Tibial nerve (tissue), 4 donors: Measurements from ENCODE around the gene IYD. TPM values are rescaled to one million over a fixed set of nuclear protein-coding genes. Genes with fewer than 3 reads are reported as not detected.
"Not testable (repeated sequence)": the region's sequence is repeated elsewhere in the genome, so short reads cannot be mapped to it uniquely, and the experiment has no call there.

Experiments used
- DNase-seq, 2 donors: peaks; one replicate each; pipeline ENCODE4 v3.0.0-alpha.2; 2019; ENCODE audit warnings: low spot score in 2 of 2
- H3K27ac ChIP-seq, 4 donors: fragments of 200-600 bp; sonication (generic) in 3 of 4; one replicate each; pipeline ENCODE4 v1.5.1; 2017 to 2019; ENCODE audit warnings: mild to moderate bottlenecking in 1 of 4
- H3K27me3 ChIP-seq, 2 donors: fragments of 200-600 bp; sonication (generic) in 1 of 2; one replicate each; pipeline versions ENCODE4 v1.5.1 to v1.6.0; 2017 to 2019
- H3K36me3 ChIP-seq, 3 donors: fragments of 200-600 bp; sonication (generic); one replicate each; pipeline ENCODE4 v1.5.1; 2018 to 2019
- H3K4me1 ChIP-seq, 4 donors: fragments of 200-600 bp; sonication (generic) in 3 of 4; one replicate each; pipeline ENCODE4 v1.5.1; 2017 to 2019
- H3K4me3 ChIP-seq, 4 donors: fragments of 200-600 bp; sonication (generic) in 3 of 4; one replicate each; pipeline ENCODE4 v1.5.1; 2017 to 2019; ENCODE audit warnings: mild to moderate bottlenecking in 1 of 4, moderate library complexity in 1 of 4
- H3K9me3 ChIP-seq, 4 donors: fragments of 200-600 bp; sonication (generic) in 3 of 4; one replicate each; pipeline ENCODE4 v1.5.1; 2017 to 2019
- EP300 ChIP-seq, 2 donors: sonication (generic); formaldehyde crosslinking; IDR thresholded peaks; one replicate each; pipeline ENCODE4 v1.6.1; 2017; ENCODE audit warnings: antibody characterized with exemption in 2 of 2, mild to moderate bottlenecking in 1 of 2
- POLR2A ChIP-seq, 2 donors: fragments of 450-650 bp; IDR thresholded peaks; one replicate each; pipeline ENCODE4 v1.6.1; 2017; ENCODE audit warnings: antibody characterized with exemption in 2 of 2, mild to moderate bottlenecking in 2 of 2, moderate library complexity in 2 of 2
- WGBS, 2 donors: methylation state at CpG; one replicate each; pipeline ENCODE4 v1.1.5; 2018; 5-methylcytosine and 5-hydroxymethylcytosine counted together
- total RNA-seq, 4 donors: library from RNA; depleted of rRNA; stranded (reverse); fragments of >200 nt; gene quantifications; one replicate each; pipeline ENCODE4 v1.1.0, GENCODE V29; 2016
- TF ChIP-seq, protein P1 (sequence below), 5 experiments: fragments of 200-600 bp in 3 of 5; fragments of 450-650 bp in 2 of 5; sonication (generic) in 3 of 5; IDR thresholded peaks; one replicate each; pipeline ENCODE4 v1.5.1; 2016 to 2019; ENCODE audit warnings: antibody characterized with exemption in 5 of 5, mild to moderate bottlenecking in 3 of 5, moderate library complexity in 2 of 5

Gene IYD
- total RNA-seq, 4 donors from 2014 or later, result under 0.01 TPM; not detected in 3

DNA sequence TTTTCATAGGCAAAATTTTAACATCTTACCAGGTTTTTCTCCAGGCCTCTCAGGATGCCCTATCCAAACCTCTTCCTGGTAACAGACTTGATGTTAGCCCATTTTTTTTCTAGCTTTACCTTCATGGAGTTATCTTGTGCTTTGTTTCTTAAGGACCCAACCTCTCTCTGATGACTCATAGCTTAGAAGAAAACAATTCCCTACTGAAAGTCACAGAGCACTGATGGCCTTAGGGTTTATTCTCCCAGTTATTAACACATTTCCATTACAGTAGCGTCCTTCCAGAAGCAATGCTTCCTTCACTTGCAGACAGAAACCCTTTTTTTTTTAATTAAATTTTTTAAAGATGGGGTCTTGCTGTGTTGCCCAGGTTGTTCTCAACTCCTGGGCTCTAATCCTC, 79.4 kb downstream of the IYD start:
- 83 to 100% methylated on average over 1 of the region's 1 CpG for WGBS, 2 donors
- DNase-seq, result no peak
- TF ChIP-seq, protein P1, sequence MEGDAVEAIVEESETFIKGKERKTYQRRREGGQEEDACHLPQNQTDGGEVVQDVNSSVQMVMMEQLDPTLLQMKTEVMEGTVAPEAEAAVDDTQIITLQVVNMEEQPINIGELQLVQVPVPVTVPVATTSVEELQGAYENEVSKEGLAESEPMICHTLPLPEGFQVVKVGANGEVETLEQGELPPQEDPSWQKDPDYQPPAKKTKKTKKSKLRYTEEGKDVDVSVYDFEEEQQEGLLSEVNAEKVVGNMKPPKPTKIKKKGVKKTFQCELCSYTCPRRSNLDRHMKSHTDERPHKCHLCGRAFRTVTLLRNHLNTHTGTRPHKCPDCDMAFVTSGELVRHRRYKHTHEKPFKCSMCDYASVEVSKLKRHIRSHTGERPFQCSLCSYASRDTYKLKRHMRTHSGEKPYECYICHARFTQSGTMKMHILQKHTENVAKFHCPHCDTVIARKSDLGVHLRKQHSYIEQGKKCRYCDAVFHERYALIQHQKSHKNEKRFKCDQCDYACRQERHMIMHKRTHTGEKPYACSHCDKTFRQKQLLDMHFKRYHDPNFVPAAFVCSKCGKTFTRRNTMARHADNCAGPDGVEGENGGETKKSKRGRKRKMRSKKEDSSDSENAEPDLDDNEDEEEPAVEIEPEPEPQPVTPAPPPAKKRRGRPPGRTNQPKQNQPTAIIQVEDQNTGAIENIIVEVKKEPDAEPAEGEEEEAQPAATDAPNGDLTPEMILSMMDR (IDR thresholded peaks at IDR 0.05), result no peak
- no peak for TF ChIP-seq POLR2A (IDR thresholded peaks at IDR 0.05)
- no peak for TF ChIP-seq EP300 (IDR thresholded peaks at IDR 0.05)
- H3K4me1 ChIP-seq, result peaks cover 0 to 7% (median 0%) of the 10 kb centered on the region in 4 donors
- H3K4me3 ChIP-seq, result no peak overlapping the region
- H3K27ac ChIP-seq, result no peak overlapping the region
- H3K36me3 ChIP-seq, result no peaks in the 10 kb centered on the region
- H3K27me3 ChIP-seq, result no peaks in the 10 kb centered on the region
- H3K9me3 ChIP-seq, result no peaks in the 10 kb centered on the region

DNA sequence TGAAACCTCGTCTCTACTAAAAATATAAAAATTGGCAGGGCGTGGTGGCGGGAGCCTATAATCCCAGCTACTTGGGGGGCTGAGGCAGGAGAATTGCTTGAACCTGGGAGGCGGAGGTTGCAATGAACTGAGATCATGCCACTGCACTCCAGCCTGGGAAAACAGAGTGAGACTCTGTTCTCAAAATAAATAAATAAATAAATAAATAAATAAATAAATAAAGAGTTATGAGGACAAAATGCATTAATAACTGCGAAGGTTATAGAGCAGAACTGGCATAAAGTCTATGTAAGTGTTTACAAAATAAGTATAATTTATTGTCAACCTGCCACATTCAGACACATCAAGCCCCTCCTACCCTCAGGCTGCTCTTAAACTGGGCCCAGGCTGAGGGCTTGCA, 80.2 kb downstream of the IYD start:
- 85 to 92% methylated on average over 5 of the region's 5 CpGs for WGBS, 2 donors
- not testable (repeated sequence) for H3K27ac ChIP-seq

DNA sequence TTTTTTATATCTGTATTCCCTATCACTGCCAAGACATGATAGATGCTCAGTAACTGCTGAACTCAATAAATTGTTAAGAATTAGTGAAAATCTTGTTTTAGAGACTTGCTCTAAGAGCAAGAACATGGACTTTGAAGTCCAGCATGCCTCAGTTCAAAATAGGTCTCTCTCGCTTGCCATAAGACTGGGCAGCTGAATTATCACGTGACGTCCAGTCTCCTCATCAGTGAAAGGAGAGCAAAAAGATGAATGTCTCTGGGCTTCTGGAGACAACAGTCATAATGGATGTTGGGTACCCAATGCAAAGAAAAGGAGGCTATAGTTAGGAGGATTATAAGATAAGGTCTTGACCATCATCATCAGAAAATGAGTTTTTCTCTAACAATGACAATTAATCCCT, 82.1 kb downstream of the IYD start:
- no peaks in the 10 kb centered on the region for H3K9me3 ChIP-seq
- H3K4me3 ChIP-seq, result no peak overlapping the region
- DNase-seq, result no peak
- H3K4me1 ChIP-seq, result peaks cover 0 to 7% (median 0%) of the 10 kb centered on the region in 4 donors
- H3K27ac ChIP-seq, result no peak overlapping the region
- WGBS, 2 donors, result 95 to 97% methylated on average over 3 of the region's 3 CpGs
- TF ChIP-seq POLR2A (IDR thresholded peaks at IDR 0.05) (no peak), EP300 (IDR thresholded peaks at IDR 0.05) (no peak)
- TF ChIP-seq, protein P1 (IDR thresholded peaks at IDR 0.05), result no peak
- no peaks in the 10 kb centered on the region for H3K27me3 ChIP-seq
- H3K36me3 ChIP-seq, result no peaks in the 10 kb centered on the region

More for the DNA sequence above, 80.2 kb downstream of the IYD start:
- not testable (repeated sequence) for H3K36me3 ChIP-seq, H3K9me3 ChIP-seq, H3K27me3 ChIP-seq, DNase-seq, H3K4me1 ChIP-seq, H3K4me3 ChIP-seq

DNA sequence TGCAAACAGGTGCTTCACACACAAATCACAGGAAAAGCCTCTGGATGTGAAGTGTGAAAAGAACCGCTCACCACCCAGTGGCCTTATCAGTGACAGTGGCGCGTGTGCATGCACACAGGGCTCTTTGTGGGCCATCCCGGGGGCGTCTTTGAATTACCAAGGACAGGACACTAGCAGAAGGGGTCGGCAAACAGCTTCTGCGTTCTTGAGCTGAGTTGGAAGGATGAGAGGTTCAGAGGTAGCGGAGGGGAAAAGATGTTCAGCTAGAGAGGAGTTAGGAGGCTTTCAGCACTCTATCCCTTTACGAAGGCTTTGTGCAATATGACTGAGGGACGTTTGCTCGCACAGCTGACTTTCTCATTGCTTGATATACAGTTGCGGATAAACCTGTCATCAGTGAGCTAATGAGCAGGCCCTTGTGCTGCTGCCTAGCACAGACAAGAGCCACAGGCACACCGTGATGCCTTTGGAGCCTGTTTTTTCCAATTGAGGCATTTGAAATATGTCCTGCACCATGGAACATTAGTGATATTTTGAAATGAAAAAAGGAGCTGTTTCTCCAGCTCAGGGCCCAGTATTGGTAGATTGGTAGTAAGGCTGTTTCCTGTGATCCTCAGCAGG, 83.1 kb downstream of the IYD start:
- Histone ChIP-seq H3K36me3 (no peaks in the 10 kb centered on the region), H3K27ac (peak overlapping the region in 1 of 4 donors; percentile 38), H3K27me3 (no peaks in the 10 kb centered on the region), H3K4me1 (peaks cover 0 to 7% (median 0%) of the 10 kb centered on the region in 4 donors), H3K4me3 (no peak overlapping the region), H3K9me3 (no peaks in the 10 kb centered on the region)
- DNase-seq, result no peak
- TF ChIP-seq, protein P1 (IDR thresholded peaks at IDR 0.05), result no peak
- TF ChIP-seq POLR2A (IDR thresholded peaks at IDR 0.05) (no peak), EP300 (IDR thresholded peaks at IDR 0.05) (no peak)
- WGBS, 2 donors, result 68 to 79% methylated on average over 13 of the region's 13 CpGs

DNA sequence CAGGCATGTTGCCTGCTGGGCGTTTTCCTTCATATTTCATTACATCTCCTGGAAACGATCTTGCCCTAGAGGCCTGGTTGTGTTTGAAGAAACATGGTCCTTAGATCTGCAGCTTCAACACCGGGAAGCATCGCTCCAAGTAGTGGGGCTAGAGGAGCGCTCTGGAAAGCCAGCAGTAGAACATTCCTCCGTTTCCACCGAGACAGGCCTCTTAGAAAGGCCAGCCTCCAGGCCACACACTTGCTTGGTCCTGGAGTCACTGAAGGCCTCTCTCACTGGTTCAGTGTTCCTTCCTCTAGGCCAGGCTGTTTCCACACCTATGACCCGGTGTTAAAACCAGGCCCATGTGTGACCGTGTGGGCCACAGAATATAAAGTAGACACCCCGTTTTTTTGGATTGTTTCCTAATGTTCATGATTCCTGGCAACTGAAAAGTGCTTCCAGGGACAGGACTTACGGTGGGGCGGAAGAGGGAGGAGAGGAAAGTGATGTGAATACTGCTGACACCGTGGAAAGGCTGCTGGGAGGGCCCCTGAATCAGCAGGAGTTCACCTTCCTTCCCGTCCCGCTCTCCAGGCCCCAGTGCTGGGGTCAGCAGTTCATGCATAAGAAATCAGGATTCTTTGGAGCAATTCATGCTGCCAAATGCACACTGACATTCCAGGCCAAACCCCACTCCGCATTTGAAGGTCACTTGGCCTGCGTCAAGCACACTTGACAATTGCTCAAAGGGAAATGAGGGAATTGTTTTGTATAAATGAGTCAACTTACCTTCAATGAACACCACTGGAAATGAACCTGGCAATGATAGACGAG, 83.8 kb downstream of the IYD start:
- 52 to 64% methylated on average over 18 of the region's 18 CpGs for WGBS, 2 donors
- Histone ChIP-seq H3K27me3 (no peaks in the 10 kb centered on the region), H3K27ac (peak overlapping the region in 2 of 4 donors; percentile 18 to 38), H3K4me3 (no peak overlapping the region), H3K9me3 (no peaks in the 10 kb centered on the region), H3K4me1 (peaks cover 0 to 7% (median 0%) of the 10 kb centered on the region in 4 donors), H3K36me3 (no peaks in the 10 kb centered on the region)
- peak in 1 of 2 donors; percentile 7 for DNase-seq
- TF ChIP-seq, protein P1 (IDR thresholded peaks at IDR 0.05), result no peak
- no peak for TF ChIP-seq POLR2A (IDR thresholded peaks at IDR 0.05)
- TF ChIP-seq EP300 (IDR thresholded peaks at IDR 0.05), result peak in 1 of 2 donors; percentile 62
